GM23338 (cell line): ENCODE data around the gene CDC16. TPM values are rescaled to one million over a fixed set of nuclear protein-coding genes. Genes with fewer than 3 reads are reported as not detected.

Source experiments
- ATAC-seq: fragments of 200-7000 bp; cut with Tn5 transposase; 3 replicates; pipeline ENCODE4 v1.9.1; 2020
- DNase-seq: peaks from one replicate; pipeline ENCODE4 v3.0.0-alpha.2; 2015; ENCODE audit warnings: low spot score
- H2AFZ ChIP-seq: fragments of 200-600 bp; sonication (generic); 2 replicates; pipeline ENCODE4 v1.8.0; 2016; ENCODE audit warnings: antibody characterized with exemption, mild to moderate bottlenecking, moderate library complexity
- H3F3A ChIP-seq: fragments of 200-600 bp; sonication (generic); replicated peaks from 2 replicates; pipeline ENCODE4 v1.8.0; 2017; ENCODE audit warnings: antibody characterized with exemption, mixed run types, low read depth
- H3K27ac ChIP-seq: fragments of 200-600 bp; sonication (generic); 2 replicates; pipeline ENCODE4 v1.6.1; 2016; ENCODE audit warnings: low read depth
- H3K27me3 ChIP-seq: fragments of 200-600 bp; sonication (generic); 2 replicates; pipeline ENCODE4 v1.8.0; 2016; ENCODE audit warnings: mild to moderate bottlenecking, mixed run types, moderate library complexity; ENCODE audit not compliant: insufficient read depth
- H3K36me3 ChIP-seq: fragments of 200-600 bp; sonication (generic); 2 replicates; pipeline ENCODE4 v1.8.0; 2016; ENCODE audit warnings: mild to moderate bottlenecking; ENCODE audit not compliant: insufficient read depth
- H3K4me1 ChIP-seq: fragments of 200-600 bp; sonication (generic); 2 replicates; pipeline ENCODE4 v1.8.0; 2016; ENCODE audit warnings: mild to moderate bottlenecking, moderate library complexity; ENCODE audit not compliant: insufficient read depth
- H3K4me2 ChIP-seq: fragments of 200-600 bp; sonication (generic); 2 replicates; pipeline ENCODE4 v1.7.1; 2017; ENCODE audit warnings: mixed run types
- H3K4me3 ChIP-seq: fragments of 200-600 bp; sonication (generic); 2 replicates; pipeline ENCODE4 v1.6.1; 2016; ENCODE audit warnings: mixed run types
- H3K79me2 ChIP-seq: fragments of 200-600 bp; sonication (generic); replicated peaks from 2 replicates; pipeline ENCODE4 v1.8.0; 2017; ENCODE audit warnings: mild to moderate bottlenecking; ENCODE audit not compliant: insufficient read depth
- H3K9me2 ChIP-seq: fragments of 200-600 bp; sonication (generic); 2 replicates; pipeline ENCODE4 v1.8.0; 2017; ENCODE audit not compliant: insufficient read depth
- H4K20me1 ChIP-seq: fragments of 200-600 bp; sonication (generic); replicated peaks from 2 replicates; pipeline ENCODE4 v1.8.0; 2017; ENCODE audit warnings: mild to moderate bottlenecking; ENCODE audit not compliant: insufficient read depth
- H3K27ac Mint-ChIP-seq: 2 replicates; pipeline ENCODE4 v1.8.0; 2020; ENCODE audit warnings: inconsistent platforms, mild to moderate bottlenecking, moderate library complexity, mixed read lengths
- H3K27me3 Mint-ChIP-seq: 3 replicates; pipeline ENCODE4 v1.8.0; 2022; ENCODE audit warnings: low read depth, mild to moderate bottlenecking, moderate library complexity, mixed read lengths, inconsistent platforms; ENCODE audit not compliant: insufficient read depth, poor library complexity
- H3K36me3 Mint-ChIP-seq: 3 replicates; pipeline ENCODE4 v1.8.0; 2021; ENCODE audit warnings: low read depth, mild to moderate bottlenecking, inconsistent platforms, moderate library complexity, mixed read lengths
- H3K4me1 Mint-ChIP-seq: 3 replicates; pipeline ENCODE4 v1.8.0; 2020; ENCODE audit warnings: mild to moderate bottlenecking, inconsistent platforms, mixed read lengths
- H3K4me3 Mint-ChIP-seq: 3 replicates; pipeline ENCODE4 v1.8.0; 2021; ENCODE audit warnings: moderate library complexity, mild to moderate bottlenecking, inconsistent platforms, mixed read lengths
- H3K9me3 Mint-ChIP-seq: 3 replicates; pipeline ENCODE4 v1.8.0; 2020; ENCODE audit warnings: moderate library complexity, mild to moderate bottlenecking, inconsistent platforms, mixed read lengths
- EZH2 ChIP-seq: fragments of 200-600 bp; sonication (generic); IDR thresholded peaks from one replicate; pipeline ENCODE4 v1.8.0; 2017; ENCODE audit warnings: antibody characterized with exemption, mild to moderate bottlenecking, low read depth; ENCODE audit not compliant: unreplicated experiment
- POLR2AphosphoS5 ChIP-seq: IDR thresholded peaks from 2 replicates; pipeline ENCODE4 v1.6.1; 2016; ENCODE audit warnings: antibody characterized with exemption, low read depth
- STAT1 ChIP-seq: IDR thresholded peaks from one replicate; pipeline ENCODE4 v1.6.1; 2016; ENCODE audit warnings: antibody characterized with exemption; ENCODE audit not compliant: unreplicated experiment
- ZNF462 ChIP-seq: fragments of 250-450 bp; sonication (Bioruptor Pico); IDR thresholded peaks from 2 replicates; pipeline ENCODE4 v1.5.0; 2020; ENCODE audit warnings: mild to moderate bottlenecking, moderate library complexity
- polyA plus RNA-seq: library from polyadenylated mRNA; unstranded; fragments of >200 nt; fragmentation: Nextera tagmentation; extraction: Ambion mirVana; gene quantifications from 2 replicates; pipeline ENCODE4 v1.2.1, GENCODE V29; 2016
- total RNA-seq: library from RNA; depleted of rRNA; stranded (reverse); fragments of >200 nt; shearing (Covaris generic); gene quantifications from 2 replicates; pipeline ENCODE4 v1.2.3, GENCODE V29; 2014
- TF ChIP-seq, protein P1 (sequence below), 2 experiments: fragments of 200-600 bp in 1 of 2; sonication (generic) in 1 of 2; conservative IDR thresholded peaks; 2 replicates each; pipeline versions ENCODE4 v1.5.1 to v1.6.1; 2016 to 2017; ENCODE audit warnings: antibody characterized with exemption in 2 of 2, low read depth in 2 of 2, mild to moderate bottlenecking in 2 of 2, moderate library complexity in 1 of 2

Gene CDC16
- total and polyA plus RNA-seq, 2 experiments from 2014 or later, result 86.1 to 91.3 TPM

GRCh38 chr13:114304346-114305034 lies 69.8 kb downstream of the CDC16 start:
- peaks cover 36% of the 10 kb centered on the region for H3K36me3 ChIP-seq
- no peaks in the 10 kb centered on the region for H3K4me1 Mint-ChIP-seq
- no peak overlapping the region for H3K4me3 ChIP-seq
- peaks cover 7% of the 10 kb centered on the region; the same call in 1 of the 2 replicates for H4K20me1 ChIP-seq
- no peaks in the 10 kb centered on the region for H3F3A ChIP-seq
- H3K4me2 ChIP-seq, result no peak overlapping the region
- TF ChIP-seq ZNF462 (no peak), EZH2 (no peak), STAT1 (no peak), POLR2AphosphoS5 (no peak)
- TF ChIP-seq, protein P1, sequence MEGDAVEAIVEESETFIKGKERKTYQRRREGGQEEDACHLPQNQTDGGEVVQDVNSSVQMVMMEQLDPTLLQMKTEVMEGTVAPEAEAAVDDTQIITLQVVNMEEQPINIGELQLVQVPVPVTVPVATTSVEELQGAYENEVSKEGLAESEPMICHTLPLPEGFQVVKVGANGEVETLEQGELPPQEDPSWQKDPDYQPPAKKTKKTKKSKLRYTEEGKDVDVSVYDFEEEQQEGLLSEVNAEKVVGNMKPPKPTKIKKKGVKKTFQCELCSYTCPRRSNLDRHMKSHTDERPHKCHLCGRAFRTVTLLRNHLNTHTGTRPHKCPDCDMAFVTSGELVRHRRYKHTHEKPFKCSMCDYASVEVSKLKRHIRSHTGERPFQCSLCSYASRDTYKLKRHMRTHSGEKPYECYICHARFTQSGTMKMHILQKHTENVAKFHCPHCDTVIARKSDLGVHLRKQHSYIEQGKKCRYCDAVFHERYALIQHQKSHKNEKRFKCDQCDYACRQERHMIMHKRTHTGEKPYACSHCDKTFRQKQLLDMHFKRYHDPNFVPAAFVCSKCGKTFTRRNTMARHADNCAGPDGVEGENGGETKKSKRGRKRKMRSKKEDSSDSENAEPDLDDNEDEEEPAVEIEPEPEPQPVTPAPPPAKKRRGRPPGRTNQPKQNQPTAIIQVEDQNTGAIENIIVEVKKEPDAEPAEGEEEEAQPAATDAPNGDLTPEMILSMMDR (conservative IDR thresholded peaks at IDR 0.05; ENCODE audit: low read depth in 2 of 2), result no peak
- no peak for DNase-seq
- no peaks in the 10 kb centered on the region for H3K9me3 Mint-ChIP-seq
- H3K79me2 ChIP-seq, result no peaks in the 10 kb centered on the region
- H3K36me3 Mint-ChIP-seq, result peaks cover 63% of the 10 kb centered on the region
- H2AFZ ChIP-seq, result no peak overlapping the region
- H3K4me1 ChIP-seq, result no peaks in the 10 kb centered on the region
- no peak overlapping the region for H3K27ac ChIP-seq
- peaks cover 5% of the 10 kb centered on the region for H3K27me3 Mint-ChIP-seq
- no peaks in the 10 kb centered on the region for H3K9me2 ChIP-seq
- H3K27ac Mint-ChIP-seq, result no peak overlapping the region
- no peak for ATAC-seq
- no peak overlapping the region for H3K4me3 Mint-ChIP-seq
- no peaks in the 10 kb centered on the region for H3K27me3 ChIP-seq
